Measurements from ENCODE around the gene BACH2.

The BACH2 gene

GRCh38 chr6:90238496-90239266 lies 58.0 kb downstream of the BACH2 start:
- no peak for DNase-seq (ENCODE audit: low read depth in 2 of 2)

- no peak for DNase-seq (ENCODE audit: low read depth in 2 of 2)
Measured at GRCh38 chr6:90237350-90237990, 59.2 kb downstream of the BACH2 start.

- DNase-seq (ENCODE audit: low read depth in 2 of 2), result peak in 1 of 2 donors; percentile 49
Measured at GRCh38 chr6:90233994-90234393, 62.6 kb downstream of the BACH2 start.

GRCh38 chr6:90233213-90233612 lies 63.4 kb downstream of the BACH2 start:
- no peak for DNase-seq (ENCODE audit: low read depth in 2 of 2)

- DNase-seq (ENCODE audit: low read depth in 2 of 2), result no peak
Measured at GRCh38 chr6:90231798-90232197, 64.8 kb downstream of the BACH2 start.

- no peak for DNase-seq (ENCODE audit: low read depth in 2 of 2)
Measured at GRCh38 chr6:90231308-90231707, 65.3 kb downstream of the BACH2 start.

GRCh38 chr6:90230548-90231215 lies 66.0 kb downstream of the BACH2 start:
- DNase-seq (ENCODE audit: low read depth in 2 of 2), result no peak

- DNase-seq (ENCODE audit: low read depth in 2 of 2), result no peak
Measured at GRCh38 chr6:90229331-90230010, 67.2 kb downstream of the BACH2 start.

GRCh38 chr6:90227673-90228072 lies 69.0 kb downstream of the BACH2 start:
- DNase-seq (ENCODE audit: low read depth in 2 of 2), result no peak

GRCh38 chr6:90227213-90227612 lies 69.4 kb downstream of the BACH2 start:
- DNase-seq (ENCODE audit: low read depth in 2 of 2), result no peak

- DNase-seq (ENCODE audit: low read depth in 2 of 2), result no peak
Measured at GRCh38 chr6:90226257-90226656, 70.4 kb downstream of the BACH2 start.

- DNase-seq (ENCODE audit: low read depth in 2 of 2), result no peak
Measured at GRCh38 chr6:90224196-90224595, 72.4 kb downstream of the BACH2 start.

GRCh38 chr6:90222724-90223198 lies 73.9 kb downstream of the BACH2 start:
- peak; percentile 32 to 38 for DNase-seq (ENCODE audit: low read depth in 2 of 2)

- DNase-seq (ENCODE audit: low read depth in 2 of 2), result no peak
Measured at GRCh38 chr6:90222008-90222407, 74.6 kb downstream of the BACH2 start.

- no peak for DNase-seq (ENCODE audit: low read depth in 2 of 2)
Measured at GRCh38 chr6:90221403-90221802, 75.2 kb downstream of the BACH2 start.

GRCh38 chr6:90220273-90220672 lies 76.4 kb downstream of the BACH2 start:
- no peak for DNase-seq (ENCODE audit: low read depth in 2 of 2)

GRCh38 chr6:90219209-90219985 lies 77.2 kb downstream of the BACH2 start:
- no peak for DNase-seq (ENCODE audit: low read depth in 2 of 2)

- DNase-seq (ENCODE audit: low read depth in 2 of 2), result no peak
Measured at GRCh38 chr6:90218959-90219208, 77.8 kb downstream of the BACH2 start.

- no peak for DNase-seq (ENCODE audit: low read depth in 2 of 2)
Measured at GRCh38 chr6:90217506-90218127, 79.0 kb downstream of the BACH2 start.

- no peak for DNase-seq (ENCODE audit: low read depth in 2 of 2)
Measured at GRCh38 chr6:90216072-90216977, 80.3 kb downstream of the BACH2 start.
